22Rv1 (cell line): ENCODE data around the gene SRL.

Experiments used
- H3K27ac ChIP-seq: fragments of 450-650 bp; 2 replicates; pipeline ENCODE4 v1.5.1; 2017
- CTCF ChIP-seq: fragments of 450-650 bp; IDR thresholded peaks from 2 replicates; pipeline ENCODE4 v1.5.1; 2017; ENCODE audit warnings: mild to moderate bottlenecking
- ZFX ChIP-seq: fragments of 450-650 bp; IDR thresholded peaks from 2 replicates; pipeline ENCODE4 v1.6.1; 2017; ENCODE audit warnings: antibody characterized with exemption, borderline replicate concordance

Gene SRL

GRCh38 chr16:4270091-4270490, 28.2 kb upstream of the SRL start:
- TF ChIP-seq CTCF (no peak), ZFX (no peak)
- peak overlapping the region; percentile 95; the same call in 1 of the 2 replicates for H3K27ac ChIP-seq

DNA sequence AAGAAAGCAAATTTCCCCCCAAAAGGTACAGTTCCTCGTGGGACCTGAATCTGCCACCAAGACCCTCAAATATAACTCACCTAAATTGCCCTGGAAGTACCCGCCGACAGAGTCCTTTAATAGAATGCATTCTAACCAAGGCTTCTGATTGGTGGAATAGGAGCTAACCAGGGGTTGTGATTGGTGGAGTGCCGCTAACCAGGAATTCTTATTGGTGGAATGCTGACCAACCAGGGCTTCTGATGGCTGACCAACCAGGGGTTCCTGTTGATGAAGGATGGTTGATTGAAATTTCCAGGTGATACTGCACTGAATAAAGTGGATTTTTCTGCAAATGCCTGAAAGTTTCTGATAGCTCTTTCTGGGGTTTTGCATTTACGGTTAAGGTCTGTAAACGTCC, 24.5 kb upstream of the SRL start:
- TF ChIP-seq CTCF (no peak), ZFX (no peak)
- no peak overlapping the region for H3K27ac ChIP-seq

GRCh38 chr16:4265676-4266075, 23.8 kb upstream of the SRL start:
- H3K27ac ChIP-seq, result no peak overlapping the region
- TF ChIP-seq CTCF, result no peak

DNA sequence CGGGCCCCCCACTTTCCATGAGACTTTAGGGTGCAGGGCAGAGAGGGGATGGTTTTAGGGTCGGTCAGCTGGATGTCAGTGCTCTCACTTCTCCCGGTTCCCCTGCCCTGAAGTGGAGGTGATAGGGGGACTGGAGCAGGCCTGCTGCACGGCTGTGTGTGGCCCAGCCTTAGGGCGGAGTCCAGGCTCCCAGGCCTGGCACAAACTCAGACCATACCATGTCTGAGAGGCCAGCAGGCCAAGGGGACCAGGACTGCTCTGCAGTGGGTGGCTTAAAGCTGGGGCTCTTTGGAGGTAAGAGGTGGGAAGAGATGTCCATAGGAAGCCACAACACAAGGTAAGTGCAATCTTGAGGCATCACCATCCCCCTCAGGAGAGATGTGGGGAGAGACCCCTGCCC, 22.7 kb upstream of the SRL start:
- H3K27ac ChIP-seq, result 0 out of 2 replicates have a peak overlapping the region, but pooled peaks have one; percentile 27
- TF ChIP-seq CTCF (no peak), ZFX (no peak)

- no peak overlapping the region for H3K27ac ChIP-seq
- TF ChIP-seq CTCF (peak; percentile 15; the same call in 1 of the 2 replicates), ZFX (no peak)
These were observed 21.9 kb upstream of the SRL start for GRCh38 chr16:4263504-4264436.

- TF ChIP-seq ZFX (no peak), CTCF (no peak)
- no peak overlapping the region for H3K27ac ChIP-seq
These were observed 20.5 kb upstream of the SRL start for GRCh38 chr16:4262303-4262835.

DNA sequence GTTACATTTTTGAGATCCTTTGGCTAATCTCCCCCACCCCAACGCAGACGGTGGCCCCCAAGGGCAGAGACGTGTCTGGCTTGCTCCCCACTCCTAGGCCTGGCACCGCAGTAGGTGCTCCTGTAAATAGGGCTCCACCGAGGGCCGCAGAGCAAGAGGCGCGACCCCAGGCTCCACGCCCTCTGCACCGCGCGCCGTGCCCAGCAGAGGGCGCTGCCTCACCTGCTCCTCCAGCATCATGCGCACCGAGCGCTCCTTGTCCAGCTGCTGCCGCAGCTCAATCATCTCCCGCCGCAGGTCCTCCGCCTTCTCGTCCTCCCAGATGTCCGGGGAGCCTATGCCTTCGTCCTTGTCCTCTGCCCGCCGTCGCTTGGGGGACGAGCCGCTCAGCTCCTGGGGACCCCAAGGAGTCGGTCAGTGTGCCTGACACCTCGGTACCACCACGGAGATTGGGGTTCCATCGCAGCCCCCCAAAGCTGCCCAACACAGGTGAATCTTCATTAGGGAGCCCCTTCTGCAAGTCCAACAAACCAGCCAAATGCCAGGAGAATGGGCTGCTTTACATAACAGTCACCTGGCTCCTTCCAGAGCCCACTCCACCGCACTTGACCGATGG, 19.8 kb upstream of the SRL start:
- H3K27ac ChIP-seq, result no peak overlapping the region
- TF ChIP-seq CTCF (peak; percentile 88), ZFX (no peak)
